Aorta (tissue), 5 donors: ENCODE measurements around the gene ADAMTSL3. TPM values are rescaled to one million over a fixed set of nuclear protein-coding genes. Genes with fewer than 3 reads are reported as not detected.

Source experiments
- ATAC-seq: fragments of 200-7000 bp; cut with Tn5 transposase; one replicate; pipeline ENCODE4 v1.9.1; 2022; ENCODE audit warnings: moderate library complexity; ENCODE audit not compliant: low FRiP score
- DNase-seq, 2 donors: peaks; one replicate each; pipeline ENCODE4 v3.0.0-alpha.2; 2020
- H3K27ac ChIP-seq, 2 donors: one replicate each; pipeline ENCODE4 v1.5.1; 2013; ENCODE audit warnings: low read length in 2 of 2, mild to moderate bottlenecking in 2 of 2, moderate library complexity in 2 of 2, control low read depth in 1 of 2, inconsistent platforms in 1 of 2, low read depth in 1 of 2
- H3K27me3 ChIP-seq, 2 donors: one replicate each; pipeline ENCODE4 v1.6.1; 2013; ENCODE audit warnings: control low read depth in 1 of 2, low read length in 1 of 2, mild to moderate bottlenecking in 1 of 2, moderate library complexity in 1 of 2; ENCODE audit not compliant: insufficient read depth in 2 of 2, control insufficient read depth in 1 of 2
- H3K36me3 ChIP-seq, 2 donors: one replicate each; pipeline ENCODE4 v1.6.1; 2013; ENCODE audit warnings: control low read depth in 1 of 2, low read length in 1 of 2, mild to moderate bottlenecking in 1 of 2; ENCODE audit not compliant: insufficient read depth in 2 of 2, control insufficient read depth in 1 of 2
- H3K4me1 ChIP-seq, 2 donors: one replicate each; pipeline ENCODE4 v1.6.1; 2013; ENCODE audit warnings: low read length in 2 of 2, control low read depth in 1 of 2, mild to moderate bottlenecking in 1 of 2, moderate library complexity in 1 of 2; ENCODE audit not compliant: insufficient read depth in 2 of 2, control insufficient read depth in 1 of 2
- H3K4me3 ChIP-seq, 2 donors: one replicate each; pipeline ENCODE4 v1.5.1; 2013; ENCODE audit warnings: low read length in 2 of 2, control low read depth in 1 of 2, mild to moderate bottlenecking in 1 of 2
- H3K9me3 ChIP-seq: one replicate; pipeline ENCODE4 v1.6.1; 2013; ENCODE audit warnings: mild to moderate bottlenecking, low read length; ENCODE audit not compliant: control insufficient read depth
- WGBS, 2 donors: extraction: QIAGEN DNeasy Blood & Tissue Kit; methylation state at CpG; one replicate each; pipeline ENCODE4 v1.1.7; 2013; 5-methylcytosine and 5-hydroxymethylcytosine counted together
- intact Hi-C, 2 donors: fragments of 100-400 bp; cut with DNase I; formaldehyde crosslinking; loops; one replicate each; pipeline versions ENCODE4 v1.14.2 to v1.15.0; 2022
- polyA plus RNA-seq, 2 donors: library from polyadenylated mRNA; stranded (reverse); fragments of 200-250 nt; gene quantifications; one replicate each; pipeline ENCODE4 v1.2.3, GENCODE V29; 2013
- total RNA-seq, 2 donors: library from RNA; stranded (reverse); fragmentation: NEBNext Ultra II Directional; extraction: Animal tissue kit (Norgen Biotek cat#: 25700); gene quantifications; one replicate each; pipeline ENCODE4 v1.2.1, GENCODE V29; 2021
- donor health status: healthy with polysubstance abuse.
- donor health status: Bipolar disorder and iron deficiency.
- donor health status: DM: no; HTN: no; CAD: no.
- donor health status: DM: no; HTN: no; CAD: no.
- donor health status: DM: yes; HTN: yes; CAD: no.

ADAMTSL3 gene
- total and polyA plus RNA-seq, 4 donors = 4.6 to 74.5 (median 36.6) TPM

DNA sequence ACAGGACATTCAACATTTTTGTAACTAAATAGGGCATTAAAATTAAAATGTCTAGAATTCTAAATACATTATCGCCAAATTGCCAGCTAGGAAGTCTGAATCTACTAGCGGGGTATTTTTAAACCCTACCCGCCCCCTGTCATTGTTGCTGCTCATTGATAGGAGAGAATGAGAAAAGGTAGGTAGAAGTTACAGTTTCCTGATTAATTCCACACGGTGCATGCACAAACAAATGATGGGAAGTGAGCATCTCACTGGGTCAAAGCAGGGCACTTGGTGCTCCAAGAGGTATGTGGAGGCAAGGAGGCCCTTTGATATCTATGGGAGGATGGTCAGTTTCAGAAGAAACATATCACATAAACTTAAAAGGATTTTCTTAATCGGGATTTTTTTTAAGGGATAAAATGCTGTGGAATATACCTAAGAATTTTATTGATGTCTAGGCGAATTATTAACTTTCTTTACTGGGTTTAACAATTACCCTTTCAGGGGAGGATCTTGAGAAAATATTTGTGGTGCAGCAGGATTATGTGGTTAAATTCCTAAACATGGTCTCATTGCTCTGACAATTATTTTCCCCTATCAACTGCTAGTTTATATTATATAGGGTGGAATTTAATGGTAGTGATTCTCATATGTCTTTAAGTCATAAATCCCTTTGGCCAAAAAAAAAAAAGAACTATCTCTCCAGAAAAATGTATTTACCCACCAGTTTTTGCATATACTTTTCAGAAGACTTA lies 345.6 kb downstream of the ADAMTSL3 start:
- WGBS, 2 donors = 91 to 93% methylated on average over 6 of the region's 6 CpGs
- intact Hi-C loops = no loop called here
- no peak overlapping the region for H3K4me3 ChIP-seq
- no peaks in the 10 kb centered on the region for H3K4me1 ChIP-seq
- DNase-seq = no peak
- ATAC-seq = no peak
- no peaks in the 10 kb centered on the region for H3K27me3 ChIP-seq
- no peak overlapping the region for H3K27ac ChIP-seq
- no peaks in the 10 kb centered on the region for H3K9me3 ChIP-seq
- H3K36me3 ChIP-seq = no peaks in the 10 kb centered on the region

DNA sequence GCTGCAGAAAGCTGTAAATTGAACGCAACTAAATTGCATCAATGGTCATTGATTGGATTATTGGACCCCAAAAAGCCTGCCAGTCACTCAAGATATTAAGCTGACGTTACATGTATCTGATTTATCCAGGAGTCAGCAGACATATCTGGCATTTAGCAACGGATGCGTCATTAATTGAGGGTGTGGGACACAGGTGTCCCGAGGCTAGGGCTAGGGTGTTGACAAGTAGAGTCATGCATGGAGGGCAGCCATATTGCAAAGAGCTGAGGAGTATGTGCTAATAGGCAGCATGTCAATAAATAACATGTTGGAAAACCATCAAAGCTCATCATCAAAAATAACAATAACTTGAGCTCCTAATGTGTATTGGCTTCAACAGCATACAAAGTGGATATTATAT lies 347.1 kb downstream of the ADAMTSL3 start:
- WGBS, 2 donors = 95 to 96% methylated on average over 5 of the region's 5 CpGs
- Histone ChIP-seq H3K4me1 (no peaks in the 10 kb centered on the region), H3K27me3 (no peaks in the 10 kb centered on the region), H3K4me3 (no peak overlapping the region), H3K36me3 (no peaks in the 10 kb centered on the region), H3K27ac (no peak overlapping the region), H3K9me3 (no peaks in the 10 kb centered on the region)
- DNase-seq (no peak), ATAC-seq (no peak)
- intact Hi-C loops = no loop called here

GRCh38 chr15:84001655-84002054 lies 347.7 kb downstream of the ADAMTSL3 start:
- H3K27ac ChIP-seq = no peak overlapping the region
- DNase-seq (no peak), ATAC-seq (no peak)
- H3K4me1 ChIP-seq = no peaks in the 10 kb centered on the region
- H3K36me3 ChIP-seq = no peaks in the 10 kb centered on the region
- no peaks in the 10 kb centered on the region for H3K27me3 ChIP-seq
- no peaks in the 10 kb centered on the region for H3K9me3 ChIP-seq
- no peak overlapping the region for H3K4me3 ChIP-seq
- intact Hi-C loops = no loop called here

- no peaks in the 10 kb centered on the region for H3K36me3 ChIP-seq
- no peaks in the 10 kb centered on the region for H3K4me1 ChIP-seq
- intact Hi-C loops = no loop called here
- DNase-seq = no peak
- H3K27me3 ChIP-seq = no peaks in the 10 kb centered on the region
- WGBS, 2 donors = 68 to 74% methylated on average over 6 of the region's 6 CpGs
- H3K9me3 ChIP-seq = no peaks in the 10 kb centered on the region
- no peak overlapping the region for H3K27ac ChIP-seq
- ATAC-seq = no peak
- H3K4me3 ChIP-seq = no peak overlapping the region
Measured at GRCh38 chr15:84003791-84004503, 350.0 kb downstream of the ADAMTSL3 start.

GRCh38 chr15:84006421-84006820 lies 352.5 kb downstream of the ADAMTSL3 start:
- Histone ChIP-seq H3K27ac (no peak overlapping the region), H3K27me3 (no peaks in the 10 kb centered on the region), H3K4me3 (no peak overlapping the region), H3K4me1 (peaks cover 0 to 2% of the 10 kb centered on the region in 2 donors), H3K36me3 (no peaks in the 10 kb centered on the region), H3K9me3 (no peaks in the 10 kb centered on the region)
- 56 to 59% methylated on average over 4 of the region's 4 CpGs for WGBS, 2 donors
- intact Hi-C loops = no loop called here
- ATAC-seq (no peak), DNase-seq (no peak)

DNA sequence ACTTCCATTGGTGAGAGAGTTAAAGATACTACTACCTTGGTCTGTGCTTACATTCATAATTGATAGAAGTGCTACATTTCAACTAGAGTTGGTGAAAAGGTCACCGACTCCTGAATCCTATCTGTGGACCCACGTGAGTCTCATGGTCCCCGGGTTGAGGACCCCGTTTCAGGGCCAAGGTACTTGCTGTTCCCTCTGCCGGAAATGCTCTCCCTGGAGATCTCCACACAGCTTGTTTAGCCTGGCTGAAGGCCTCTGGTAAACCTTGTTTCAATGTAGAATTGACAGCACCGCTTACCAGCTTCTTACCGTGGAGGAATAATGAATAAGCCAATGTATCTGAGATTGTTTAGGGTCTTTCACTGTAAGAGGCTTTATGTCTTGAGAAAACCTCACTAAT lies 355.7 kb downstream of the ADAMTSL3 start:
- H3K4me1 ChIP-seq = peaks cover 0 to 2% of the 10 kb centered on the region in 2 donors
- ATAC-seq (no peak), DNase-seq (no peak)
- peak overlapping the region in 1 of 2 donors; percentile 21 for H3K27ac ChIP-seq
- intact Hi-C loops = no loop called here
- H3K4me3 ChIP-seq = no peak overlapping the region
- H3K27me3 ChIP-seq = no peaks in the 10 kb centered on the region
- 44 to 66% methylated on average over 7 of the region's 7 CpGs for WGBS, 2 donors
- H3K36me3 ChIP-seq = peaks cover 0 to 2% of the 10 kb centered on the region in 2 donors
- H3K9me3 ChIP-seq = no peaks in the 10 kb centered on the region

DNA sequence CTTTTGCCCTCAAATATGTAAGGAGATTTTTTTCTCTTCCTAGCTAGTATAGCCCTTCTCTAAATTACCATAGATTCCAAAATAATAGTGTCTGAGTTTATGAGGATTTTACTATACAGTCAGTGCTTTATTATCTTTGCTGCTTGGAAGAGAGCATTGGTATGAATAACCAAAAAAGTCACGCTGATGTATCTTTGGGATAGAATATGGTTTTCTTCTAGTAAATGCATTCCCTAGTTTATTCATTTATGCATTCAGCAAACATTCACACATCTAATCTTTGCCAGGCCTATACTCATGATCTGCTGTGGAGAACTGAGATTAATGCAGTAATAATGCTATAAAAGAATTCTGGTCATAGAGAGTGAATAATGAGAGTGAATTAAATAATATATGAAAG lies 356.3 kb downstream of the ADAMTSL3 start:
- 100% methylated on average over 1 of the region's 1 CpG for WGBS, 2 donors
- Histone ChIP-seq H3K36me3 (peaks cover 0 to 3% of the 10 kb centered on the region in 2 donors), H3K27me3 (no peaks in the 10 kb centered on the region), H3K9me3 (no peaks in the 10 kb centered on the region), H3K4me1 (peaks cover 0 to 2% of the 10 kb centered on the region in 2 donors), H3K27ac (no peak overlapping the region), H3K4me3 (no peak overlapping the region)
- ATAC-seq (no peak), DNase-seq (no peak)
- intact Hi-C loops = no loop called here

- ATAC-seq (no peak), DNase-seq (no peak)
- WGBS, 2 donors = 94 to 96% methylated on average over 3 of the region's 3 CpGs
- Histone ChIP-seq H3K9me3 (no peaks in the 10 kb centered on the region), H3K4me3 (no peak overlapping the region), H3K27ac (no peak overlapping the region), H3K27me3 (no peaks in the 10 kb centered on the region), H3K4me1 (no peaks in the 10 kb centered on the region), H3K36me3 (peaks cover 2 to 5% of the 10 kb centered on the region in 2 donors)
- intact Hi-C loops = no loop called here
Measured at GRCh38 chr15:84016371-84016770, 362.4 kb downstream of the ADAMTSL3 start.

- H3K36me3 ChIP-seq = peaks cover 2 to 4% of the 10 kb centered on the region in 2 donors
- intact Hi-C loops = loop anchor here (5.0 to 10.0 kb wide), 2 partner anchors 450 to 588 kb away; no protein-coding TSS in a partner anchor
Measured at GRCh38 chr15:84022516-84022915, 368.6 kb downstream of the ADAMTSL3 start.

More at GRCh38 chr15:84022516-84022915, 368.6 kb downstream of the ADAMTSL3 start:
- Histone ChIP-seq H3K27ac (no peak overlapping the region), H3K4me1 (no peaks in the 10 kb centered on the region), H3K27me3 (no peaks in the 10 kb centered on the region), H3K9me3 (no peaks in the 10 kb centered on the region), H3K4me3 (no peak overlapping the region)
- whole genome bisulfite sequencing, 2 donors = 88 to 95% methylated on average over 1 of the region's 1 CpG
- no peak for ATAC-seq
- no peak for DNase-seq
